ENCODE data around the gene FERMT1.
"Not testable (repeated sequence)": the region's sequence is repeated elsewhere in the genome, so short reads cannot be mapped to it uniquely, and the experiment has no call there.

FERMT1 gene

DNA sequence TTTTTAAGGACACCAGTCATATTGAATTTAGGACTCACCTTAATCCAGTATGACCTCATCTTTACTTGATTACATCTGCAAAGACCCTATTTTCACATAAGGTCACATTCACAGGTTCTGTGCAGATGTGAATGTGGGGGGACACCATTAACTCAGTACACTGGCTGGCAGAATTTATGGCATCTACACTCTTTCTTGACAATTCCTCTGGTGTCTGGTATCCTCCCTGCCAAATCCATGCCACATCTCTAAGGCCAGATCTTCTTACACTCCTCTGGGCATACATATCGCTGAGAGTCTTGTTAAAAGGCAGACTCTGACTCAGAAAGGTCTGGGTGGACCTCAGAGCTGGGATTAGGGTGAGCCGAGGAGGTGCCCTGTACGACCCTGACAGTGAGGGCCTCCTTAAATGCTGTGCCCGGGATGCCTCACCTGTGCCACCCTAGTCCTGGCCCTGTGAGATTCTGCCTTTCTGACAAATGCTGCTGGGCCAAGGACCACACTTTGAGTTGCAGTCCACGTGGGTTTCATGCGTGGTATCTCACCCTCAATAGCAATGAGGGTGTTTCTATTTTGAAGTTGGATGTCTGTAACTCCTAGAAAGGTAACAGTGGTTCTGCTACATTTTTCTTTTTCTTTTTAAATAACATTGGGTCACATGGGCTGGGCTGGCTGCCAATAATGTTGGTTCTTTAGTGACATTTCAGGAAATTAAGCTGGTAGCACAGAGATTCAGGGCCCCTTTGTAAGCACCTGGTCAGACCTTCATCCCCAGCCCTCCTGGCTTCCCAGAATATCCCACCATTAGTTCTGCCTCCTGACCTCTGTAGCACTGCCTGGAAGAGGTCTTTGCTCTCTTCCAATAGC, 51.8 kb downstream of the FERMT1 start:
- no peak for DNase-seq (ENCODE audit: low read depth in 3 of 3)

DNA sequence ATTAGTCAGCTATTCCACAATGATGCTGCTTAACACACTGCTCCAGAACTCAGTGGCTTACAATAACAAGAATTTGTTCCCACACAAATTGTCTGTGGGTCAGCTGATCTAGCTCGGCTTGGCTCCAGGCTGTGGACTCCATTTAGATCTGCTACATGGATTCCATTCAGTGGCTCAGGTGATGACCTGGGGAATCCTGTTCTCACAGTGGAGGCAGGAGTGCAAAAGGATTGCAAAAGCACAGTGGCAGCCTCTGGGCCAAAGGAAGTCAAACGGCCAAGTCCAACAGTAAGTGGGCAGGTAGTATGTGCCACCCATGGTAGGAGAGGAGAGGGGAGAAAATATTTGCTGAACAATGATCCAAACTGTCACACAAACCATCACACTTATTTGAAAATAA, 53.2 kb downstream of the FERMT1 start:
- DNase-seq (ENCODE audit: low read depth in 3 of 3), result no peak

DNA sequence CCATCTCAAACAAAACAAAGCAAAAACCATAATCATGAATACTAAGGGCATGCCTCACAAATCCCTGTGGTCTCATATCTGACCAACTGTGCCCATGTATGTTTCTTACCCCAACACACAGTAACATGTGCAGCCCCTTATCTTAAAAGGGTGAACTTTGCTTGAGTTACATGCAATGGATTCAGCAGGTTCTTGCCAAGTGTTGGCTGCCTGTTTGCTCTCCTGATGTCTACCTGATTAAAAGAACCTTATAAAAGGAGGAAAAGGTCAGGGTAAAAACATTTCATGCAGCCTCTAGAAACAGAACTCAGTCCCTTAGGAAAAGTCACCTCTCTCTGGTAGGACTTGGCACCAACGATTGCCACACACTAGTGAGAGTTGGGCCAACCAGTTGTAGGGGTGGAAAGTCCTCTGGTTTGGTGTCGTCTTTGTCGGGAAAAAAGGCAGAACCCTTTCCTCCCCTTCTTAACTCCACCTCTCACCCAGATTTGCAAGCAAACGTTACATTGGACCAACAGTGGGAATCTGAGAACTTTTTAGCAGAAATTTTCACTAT, 55.0 kb downstream of the FERMT1 start:
- DNase-seq (ENCODE audit: low read depth in 3 of 3), result no peak

DNA sequence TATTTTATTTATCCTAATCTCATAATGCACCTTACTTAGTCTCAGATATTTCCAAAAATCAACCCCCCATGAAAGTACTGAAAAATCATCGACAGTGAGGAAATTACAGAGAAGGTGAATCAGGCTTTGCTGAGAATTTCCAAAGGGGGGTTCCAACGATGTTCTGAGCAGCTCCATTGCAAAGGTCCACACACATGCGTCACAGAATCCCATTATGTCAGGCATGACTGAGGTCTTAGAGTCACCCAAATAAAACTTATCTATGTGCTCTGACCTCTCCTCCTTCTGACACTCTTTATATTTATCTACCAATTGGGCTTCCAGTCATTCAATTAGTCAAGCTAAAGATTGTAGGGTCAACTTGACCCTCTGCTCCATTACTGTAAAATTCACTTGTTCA, 56.2 kb downstream of the FERMT1 start:
- DNase-seq (ENCODE audit: low read depth in 3 of 3), result no peak

DNA sequence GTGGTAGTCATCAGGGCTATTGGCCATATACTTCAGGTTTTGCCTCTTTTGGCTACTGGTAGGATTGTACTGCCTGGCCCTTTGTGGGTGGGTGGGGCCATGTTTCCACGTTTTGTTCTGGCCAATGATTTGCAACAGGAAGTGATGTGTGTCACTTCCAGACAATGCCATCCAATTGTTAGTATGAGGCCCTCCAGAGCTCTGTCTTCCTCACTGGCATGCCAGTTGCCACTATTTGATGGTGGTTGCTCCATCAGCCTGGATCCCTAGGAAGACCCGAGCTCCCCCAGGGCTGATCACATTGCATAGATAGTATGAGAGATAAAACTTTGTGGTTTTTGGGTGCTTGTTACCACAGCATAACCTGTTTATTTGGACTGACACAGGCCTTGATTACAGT, 61.3 kb downstream of the FERMT1 start:
- no peak for DNase-seq (ENCODE audit: low read depth in 3 of 3)

DNA sequence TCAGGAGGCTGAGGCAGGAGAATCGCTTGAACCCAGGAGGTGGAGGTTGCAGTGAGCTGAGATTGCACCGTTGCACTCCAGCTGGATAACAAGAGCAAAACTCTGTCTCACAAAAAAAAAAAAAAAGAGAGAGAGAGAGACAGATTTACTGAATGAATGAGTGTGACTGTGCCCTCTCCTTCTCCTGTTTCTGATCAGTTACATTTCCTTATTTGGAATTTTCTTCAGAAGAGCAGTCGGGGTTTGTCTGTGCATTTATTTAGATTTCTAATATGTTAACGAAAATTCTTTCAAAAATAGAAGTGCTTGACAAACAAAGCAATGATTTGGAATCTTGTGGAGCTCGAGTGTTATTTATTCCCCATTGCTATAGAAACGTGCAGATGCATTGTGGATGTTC, 62.6 kb downstream of the FERMT1 start:
- DNase-seq (ENCODE audit: low read depth in 3 of 3), result no peak

DNA sequence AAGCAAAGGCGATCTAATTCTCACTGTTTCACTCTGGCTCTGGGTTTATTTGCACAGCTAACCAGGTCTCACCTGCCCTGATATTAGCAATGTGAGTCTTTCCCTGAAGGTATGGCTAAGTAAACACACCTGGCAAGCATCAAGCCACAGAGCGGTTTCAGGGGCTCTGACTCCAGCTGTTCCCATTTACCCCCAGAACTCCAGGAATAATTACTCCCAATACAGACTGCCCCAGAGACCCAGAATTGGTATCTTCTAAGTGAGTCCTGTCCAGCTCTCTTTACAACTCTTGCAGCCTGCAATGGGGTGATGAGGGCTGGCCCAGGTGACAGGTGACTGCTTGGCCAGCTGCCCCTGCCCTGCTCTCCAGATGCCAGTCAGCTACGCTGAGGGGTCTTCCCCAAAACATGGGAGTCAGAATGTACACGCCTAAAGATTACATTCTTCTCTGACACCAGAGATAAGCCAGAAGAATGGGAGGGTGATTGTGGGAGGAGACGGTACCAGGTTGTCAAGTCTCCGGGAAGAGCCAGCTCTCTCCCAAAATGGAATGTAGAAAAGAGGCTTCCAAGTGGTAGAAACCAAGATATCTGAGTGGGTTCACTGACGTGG, 64.0 kb downstream of the FERMT1 start:
- no peak for DNase-seq (ENCODE audit: low read depth in 3 of 3)

DNA sequence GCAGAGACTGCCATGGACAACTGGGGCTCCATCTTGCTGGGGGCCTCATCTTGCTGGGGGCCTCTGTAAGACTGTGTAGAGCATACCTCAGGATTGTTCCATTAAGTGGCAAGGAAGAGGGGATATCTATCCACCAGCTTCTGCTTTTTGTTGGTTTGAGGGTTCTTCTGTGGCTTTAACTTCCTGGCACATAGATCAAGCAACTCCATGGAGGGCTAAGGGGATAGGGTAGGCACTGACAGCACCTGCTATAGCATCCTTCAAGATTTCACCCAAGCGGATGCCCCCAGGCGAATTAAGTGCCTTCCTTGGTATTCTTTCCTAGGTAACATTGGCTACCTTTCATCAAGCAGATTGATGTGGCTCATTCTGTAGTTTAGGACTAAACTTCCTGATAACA, 65.1 kb downstream of the FERMT1 start:
- DNase-seq (ENCODE audit: low read depth in 3 of 3), result no peak

DNA sequence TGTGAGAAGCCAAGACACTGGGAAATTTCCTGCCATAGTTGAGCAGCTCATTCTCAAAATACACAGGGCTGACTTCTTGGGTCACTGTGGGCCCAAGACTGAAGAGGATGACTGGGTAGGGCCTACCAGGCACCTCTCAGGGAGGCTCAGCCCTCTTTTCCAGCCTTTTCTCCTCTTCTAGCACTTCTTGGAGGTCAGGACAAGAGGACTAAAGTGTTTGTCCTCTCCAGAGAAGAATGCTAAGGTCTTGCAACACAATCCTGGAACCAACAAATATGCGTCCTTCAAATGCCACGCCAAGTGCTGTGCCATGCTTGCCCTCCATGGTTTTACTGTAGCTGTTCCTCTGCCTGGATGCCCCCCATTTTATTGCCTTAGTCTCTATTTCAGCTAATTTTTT, 65.7 kb downstream of the FERMT1 start:
- DNase-seq (ENCODE audit: low read depth in 3 of 3), result no peak

DNA sequence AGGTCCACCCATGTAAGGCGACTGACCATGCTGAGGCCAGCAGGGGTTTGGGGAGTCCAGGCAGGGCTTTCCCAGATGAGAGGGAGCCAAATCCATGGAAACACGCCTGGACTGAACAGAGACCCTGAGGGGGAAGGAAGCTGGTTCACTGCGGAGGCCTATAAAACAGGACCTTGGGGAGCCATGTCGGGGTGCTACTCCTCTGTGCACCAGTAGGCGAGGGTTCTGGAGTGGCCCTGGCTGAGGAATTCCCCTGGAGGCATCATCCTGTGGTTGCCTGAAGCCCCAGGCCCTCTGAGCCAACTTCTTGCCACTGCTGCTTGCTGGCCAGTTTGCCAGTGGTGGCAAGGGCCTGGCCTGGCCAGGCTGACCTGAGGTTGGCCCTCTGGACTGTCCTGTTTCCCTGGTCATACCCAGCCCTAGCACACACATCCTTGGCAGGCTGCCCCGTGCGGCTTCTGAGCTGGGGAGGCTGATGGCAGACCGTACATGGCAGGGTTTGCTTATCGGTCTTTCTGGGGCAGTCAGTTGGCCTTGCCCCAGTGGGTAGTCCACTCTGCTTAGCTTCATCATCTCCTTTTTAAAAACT, 66.8 kb downstream of the FERMT1 start:
- DNase-seq (ENCODE audit: low read depth in 3 of 3), result no peak

DNA sequence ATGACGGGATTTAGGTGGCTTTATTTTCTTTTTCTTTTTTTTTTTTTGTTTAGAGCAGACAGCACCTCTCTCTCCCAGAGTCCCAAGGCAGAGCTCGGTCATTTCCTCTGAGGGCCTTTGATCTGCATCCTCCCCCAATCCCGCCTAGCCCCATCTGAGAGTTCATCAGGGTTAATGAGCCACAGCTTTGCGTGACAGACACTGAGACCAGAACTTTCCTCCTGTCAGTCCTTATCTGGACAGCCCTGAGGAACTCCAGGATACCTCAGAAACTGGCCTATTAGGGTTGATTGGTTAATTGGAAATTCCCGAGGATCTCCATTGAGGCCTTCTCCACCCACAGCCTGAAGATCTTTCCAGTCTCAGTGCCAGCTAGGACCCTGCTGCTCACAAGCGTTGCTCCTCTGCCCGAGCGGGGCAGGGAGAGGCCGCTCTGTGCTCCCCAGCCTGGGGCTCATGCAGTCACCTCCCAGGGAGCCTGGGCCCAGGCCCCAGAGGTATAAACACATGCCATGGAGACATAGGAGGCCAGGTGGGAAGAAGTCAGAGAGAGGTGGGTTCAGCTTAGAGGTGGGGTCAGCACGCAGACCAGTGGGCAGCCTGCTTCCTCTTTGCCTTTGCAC, 67.6 kb downstream of the FERMT1 start:
- DNase-seq (ENCODE audit: low read depth in 3 of 3), result no peak

DNA sequence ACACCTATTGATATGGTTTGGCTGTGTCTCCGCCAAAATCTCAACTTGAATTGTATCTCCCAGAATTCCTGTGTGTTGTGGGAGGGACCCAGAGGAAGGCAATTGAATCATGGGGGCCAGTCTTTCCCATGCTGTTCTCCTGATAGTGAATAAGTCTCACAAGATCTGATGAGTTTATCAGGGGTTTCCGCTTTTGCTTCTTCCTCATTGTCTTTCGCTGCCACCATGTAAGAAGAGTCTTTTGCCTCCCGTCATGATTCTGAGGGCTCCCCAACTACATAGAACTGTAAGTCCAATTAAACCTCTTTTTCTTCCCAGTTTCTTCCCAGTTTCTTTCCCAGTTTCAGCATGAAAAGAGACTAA, 68.2 kb downstream of the FERMT1 start:
- DNase-seq (ENCODE audit: low read depth in 3 of 3), result not testable (repeated sequence)

DNA sequence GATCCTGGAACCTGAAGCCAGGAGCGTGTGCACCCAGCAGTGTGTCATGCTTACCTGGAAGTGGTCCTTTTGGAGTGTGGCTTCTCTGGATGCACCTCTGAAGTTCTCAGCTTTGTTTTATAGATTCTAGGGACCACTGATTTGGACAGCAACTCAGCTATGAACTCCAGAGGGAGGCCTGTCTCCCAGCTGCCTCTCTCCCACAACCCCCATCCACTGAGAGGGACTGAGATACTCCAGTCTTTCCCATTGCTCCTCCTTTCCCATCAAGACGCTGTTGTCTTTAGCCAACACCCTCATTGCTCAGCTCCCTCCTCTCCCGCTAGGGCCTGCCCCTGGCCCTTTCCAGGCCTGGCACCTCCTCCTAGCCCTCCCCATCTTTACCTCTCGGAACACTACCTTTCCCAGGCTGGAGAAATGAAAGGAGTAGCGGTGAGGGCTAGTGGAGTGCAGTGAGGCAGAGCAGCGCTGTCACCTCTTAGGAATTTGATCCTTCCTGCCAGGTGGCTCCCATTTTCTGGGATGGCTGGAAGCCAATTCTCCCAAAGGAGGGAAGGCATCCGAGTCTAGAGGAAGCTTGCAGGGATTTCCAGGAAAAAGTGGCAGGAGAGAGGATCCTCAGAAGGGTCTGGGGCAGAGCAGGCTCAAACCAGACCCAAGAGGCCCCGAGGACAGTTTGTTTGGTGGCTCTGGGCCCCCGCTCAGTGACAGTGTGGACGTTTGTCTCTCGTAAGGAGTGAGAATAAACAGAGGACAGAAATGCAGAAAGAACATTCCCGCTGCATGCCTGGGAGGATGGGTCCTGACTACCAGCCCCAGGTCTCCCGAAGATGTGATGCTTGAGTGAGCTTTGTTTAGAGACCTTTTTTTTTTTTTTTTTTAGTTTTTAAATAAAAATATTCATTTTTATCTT, 68.8 kb downstream of the FERMT1 start, which contains the start of gene LRRN4:
Gene LRRN4 (minus strand): TSS at position 285 of the 913 bp plus-strand sequence. CDS start 1,261 bp downstream, outside the sequence.
- DNase-seq (ENCODE audit: low read depth in 3 of 3), result no peak

DNA sequence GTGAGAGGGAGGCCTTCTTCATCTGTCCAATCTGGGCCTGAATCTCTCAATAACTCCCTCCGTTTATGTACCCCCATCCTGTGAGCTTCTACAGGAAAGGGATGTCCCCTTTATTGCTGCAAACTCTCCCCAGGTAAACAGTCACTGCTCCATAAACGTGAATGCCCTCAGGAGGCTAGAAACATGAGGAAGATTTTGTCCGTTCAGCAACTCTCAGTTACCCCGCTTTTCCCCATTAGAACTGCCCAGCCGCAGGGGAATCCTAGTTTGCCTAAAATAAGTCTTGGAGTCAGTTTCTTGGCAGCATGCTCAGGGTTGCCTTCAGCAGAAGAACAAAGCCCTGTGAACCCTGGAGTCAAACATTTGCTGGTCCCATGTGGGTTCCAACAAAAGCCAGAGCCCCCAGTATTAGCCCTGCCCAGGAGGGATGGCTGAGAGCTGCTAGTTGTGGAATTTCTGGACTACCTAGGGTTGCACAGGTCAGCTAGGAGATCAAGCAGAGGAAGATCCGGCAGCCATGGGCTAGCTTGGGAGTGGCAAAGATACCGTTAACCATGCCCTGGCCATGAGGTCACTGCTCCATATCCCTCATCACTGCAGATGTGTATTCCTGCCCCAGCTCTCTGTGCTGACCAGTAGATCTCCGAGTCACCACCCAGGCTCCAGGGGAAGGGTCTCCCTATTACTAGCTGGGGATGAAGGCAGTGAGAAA, 69.6 kb downstream of the FERMT1 start:
- no peak for DNase-seq (ENCODE audit: low read depth in 3 of 3)

DNA sequence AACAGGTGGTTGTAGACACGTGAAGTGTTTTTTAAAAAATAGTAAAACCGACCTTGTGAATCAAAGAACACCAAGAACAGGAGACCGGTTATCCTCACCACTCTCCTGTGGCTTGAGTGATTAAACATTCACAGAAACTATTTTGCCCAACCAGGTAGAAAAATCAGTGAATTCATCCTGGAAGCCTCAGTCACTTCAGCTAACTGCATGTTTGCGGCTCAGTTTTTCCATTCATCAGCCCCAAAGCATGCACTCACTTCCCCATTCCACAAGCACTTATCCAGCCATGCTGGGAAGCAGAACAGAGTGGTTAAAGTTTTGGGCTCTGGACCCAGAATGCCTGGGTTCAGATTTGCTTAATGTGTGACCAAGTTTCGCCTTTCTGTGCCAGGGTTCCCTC, 71.3 kb downstream of the FERMT1 start:
- DNase-seq (ENCODE audit: low read depth in 3 of 3), result no peak

DNA sequence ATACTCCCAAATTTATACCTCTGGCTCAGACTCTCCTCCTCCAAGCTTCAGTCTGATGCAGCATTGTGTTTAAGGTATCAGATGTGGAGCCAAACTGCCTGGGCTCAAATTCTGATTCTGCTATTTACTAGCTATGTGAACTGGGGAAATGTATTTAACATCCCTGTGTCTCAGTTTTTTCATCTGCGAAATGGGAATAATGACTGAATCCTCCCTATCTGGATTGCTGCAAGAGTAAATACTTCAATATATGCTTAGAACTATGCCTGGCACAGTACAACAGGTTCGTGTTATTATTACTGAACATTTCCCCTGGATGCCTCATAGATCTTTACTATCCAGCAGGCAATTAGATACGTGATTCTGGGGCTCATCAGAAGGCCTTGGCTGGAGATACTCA, 74.4 kb downstream of the FERMT1 start:
- no peak for DNase-seq (ENCODE audit: low read depth in 3 of 3)

DNA sequence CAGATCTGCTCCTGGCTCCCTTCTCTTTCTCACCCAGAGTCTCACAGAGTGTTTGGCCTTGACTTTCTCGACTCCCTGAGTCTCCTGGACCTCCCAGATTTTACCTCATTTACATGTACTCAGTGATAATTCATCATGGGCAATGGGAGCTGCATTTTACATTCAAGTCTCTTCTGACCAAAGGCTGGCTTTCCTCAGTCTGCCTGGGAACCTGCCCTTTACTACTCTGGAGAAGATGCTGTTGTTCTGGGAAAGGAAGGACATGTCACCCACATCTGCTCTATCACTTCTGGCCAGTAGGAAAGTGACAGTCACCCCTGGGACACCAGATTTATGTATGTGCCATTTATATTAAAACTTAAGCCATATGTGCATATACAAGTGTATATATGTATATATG, 76.4 kb downstream of the FERMT1 start:
- DNase-seq (ENCODE audit: low read depth in 3 of 3), result no peak

DNA sequence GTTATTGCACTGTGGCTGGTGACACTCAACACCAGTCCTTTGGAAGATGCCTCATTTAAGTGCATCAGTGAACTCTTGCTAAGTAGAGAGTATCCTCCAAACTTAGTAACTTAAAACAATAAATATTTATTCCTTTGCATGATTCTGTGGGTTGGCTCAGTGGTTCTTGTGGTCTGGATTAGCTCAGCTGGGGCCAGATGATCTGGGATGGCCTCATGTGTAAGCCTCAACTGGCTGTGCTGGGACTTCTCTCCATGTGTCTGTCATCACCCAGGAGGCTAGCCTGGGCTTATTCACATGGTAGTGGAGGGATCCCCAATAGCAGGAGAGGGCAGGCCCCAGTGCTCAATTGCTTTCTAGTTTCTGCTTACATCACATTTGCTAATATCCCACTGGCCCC, 77.3 kb downstream of the FERMT1 start:
- no peak for DNase-seq (ENCODE audit: low read depth in 3 of 3)

DNA sequence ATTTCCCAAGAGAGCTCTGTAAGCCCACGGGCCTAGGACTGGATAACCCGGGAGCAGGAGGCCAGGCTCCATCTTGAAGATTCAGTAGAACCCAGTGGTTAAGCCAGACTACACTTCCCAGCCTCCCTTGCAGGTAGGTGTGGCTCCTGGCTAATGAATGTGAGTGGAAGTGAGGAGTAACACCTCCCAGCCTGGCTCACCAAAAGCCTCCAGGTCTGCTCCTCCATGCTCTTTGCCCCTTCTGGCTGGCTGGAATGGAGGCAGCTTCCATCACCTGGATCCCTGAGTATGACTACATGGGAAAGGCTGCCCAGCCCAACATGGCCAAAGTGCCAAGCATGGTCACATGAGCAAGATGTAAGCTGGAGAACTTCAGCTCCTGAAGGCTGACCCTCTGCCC, 78.7 kb downstream of the FERMT1 start:
- no peak for DNase-seq (ENCODE audit: low read depth in 3 of 3)

DNA sequence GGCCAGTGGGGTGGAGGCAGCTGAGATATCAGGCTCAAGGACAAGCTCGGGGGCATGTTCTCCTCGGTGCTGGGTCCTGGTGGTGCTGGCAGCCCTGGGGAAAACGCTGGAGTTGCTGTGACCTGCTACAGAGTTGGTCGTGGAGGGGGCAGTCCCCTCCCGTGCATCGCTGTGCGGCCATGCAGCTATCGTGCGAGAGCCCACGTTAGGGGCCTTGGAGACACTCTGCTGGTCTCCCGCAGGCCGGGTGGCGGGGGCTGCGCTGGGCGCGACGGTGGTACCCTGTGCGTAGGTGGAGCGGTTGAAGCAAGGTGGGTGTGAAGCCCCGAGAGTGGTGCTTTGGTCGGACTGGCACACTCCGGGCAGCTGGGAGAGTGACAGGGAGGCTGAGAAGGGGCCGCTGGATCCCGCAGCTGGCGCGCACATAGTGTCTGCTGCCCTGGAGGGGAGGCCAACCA, 81.0 kb downstream of the FERMT1 start:
- DNase-seq (ENCODE audit: low read depth in 3 of 3), result no peak

All from stimulated activated CD4-positive, alpha-beta T cell treated with anti-CD3 and anti-CD28 coated beads, TNF-alpha, amount 100 ng/mL, for 4 hours (primary cell).